Measurements from ENCODE around the gene SLC35G4. TPM values are rescaled to one million over a fixed set of nuclear protein-coding genes. Genes with fewer than 3 reads are reported as not detected.

The SLC35G4 gene
- total and polyA plus RNA-seq, 2 of the 4 experiments (the other 2 are of a cell fraction), result not detected

- Histone ChIP-seq H3K56ac (ENCODE audit: extremely low read depth, insufficient read depth, low read length) (no peak overlapping the region), H2AK5ac (ENCODE audit: low read depth, low read length) (no peak overlapping the region), H3K27ac (ENCODE audit: insufficient read depth, low read length) (no peak overlapping the region), H2AK9ac (replicated peaks; ENCODE audit: low read depth, low read length, poor library complexity) (no peak overlapping the region), H4K5ac (ENCODE audit: low read depth, low read length) (no peak overlapping the region), H3K23ac (ENCODE audit: low read depth, low read length) (no peak overlapping the region), H3K4me2 (ENCODE audit: low read depth, low read length) (no peak overlapping the region), H3K14ac (replicated peaks; ENCODE audit: low read depth, low read length) (no peak overlapping the region), H3K27me3 (ENCODE audit: control insufficient read depth, insufficient read depth, low read length) (peaks cover 9% of the 10 kb centered on the region), H3K9ac (ENCODE audit: low read depth, low read length) (no peak overlapping the region), H2BK15ac (ENCODE audit: low read depth, low read length) (no peak overlapping the region), H4K91ac (ENCODE audit: insufficient read depth, low read depth, low read length) (no peak overlapping the region), H2BK120ac (ENCODE audit: low read depth, low read length) (no peak overlapping the region), H3K9me1 (ENCODE audit: insufficient read depth, low read length) (no peaks in the 10 kb centered on the region), H3K79me1 (ENCODE audit: low read depth in 1 of 2, low read length in 2 of 2) (no peaks in the 10 kb centered on the region), H2AFZ (replicated peaks; ENCODE audit: low read length, poor library complexity) (no peak overlapping the region), H4K20me1 (ENCODE audit: insufficient read depth, low read length) (no peaks in the 10 kb centered on the region), H3K4me3 (ENCODE audit: insufficient read depth, low read depth, low read length) (no peak overlapping the region), H4K8ac (ENCODE audit: low read depth in 2 of 2, low read length in 2 of 2) (no peak overlapping the region), H3K36me3 (ENCODE audit: control insufficient read depth, insufficient read depth, low read length) (no peaks in the 10 kb centered on the region), H3K18ac (ENCODE audit: low read depth, low read length) (no peak overlapping the region), H2BK20ac (ENCODE audit: low read depth, low read length) (no peak overlapping the region), H3K9me3 (ENCODE audit: control insufficient read depth, insufficient read depth, low read length) (no peaks in the 10 kb centered on the region), H3K4me1 (ENCODE audit: control insufficient read depth, insufficient read depth, low read length) (no peaks in the 10 kb centered on the region), H2BK5ac (ENCODE audit: low read depth, low read length, poor library complexity, severe bottlenecking) (no peak overlapping the region), H3K4ac (ENCODE audit: low read depth, low read length) (no peak overlapping the region)
- TF ChIP-seq MXI1 (IDR thresholded peaks at IDR 0.05; ENCODE audit: borderline replicate concordance, low read depth, low read length) (no peak), CHD1 (IDR thresholded peaks at IDR 0.05; ENCODE audit: low read depth, low read length) (no peak), SMC3 (IDR thresholded peaks at IDR 0.05; ENCODE audit: low read depth, low read length) (no peak), NFE2L2 (IDR thresholded peaks at IDR 0.05; ENCODE audit: low read depth, low read length) (no peak), BHLHE40 (IDR thresholded peaks at IDR 0.05; ENCODE audit: low read depth, low read length) (no peak), ELK1 (IDR thresholded peaks at IDR 0.05; ENCODE audit: borderline replicate concordance, low read depth, low read length) (no peak), MAZ (IDR thresholded peaks at IDR 0.05; ENCODE audit: borderline replicate concordance, low read depth, low read length) (no peak), RFX5 (IDR thresholded peaks at IDR 0.05; ENCODE audit: low read depth, low read length) (no peak), POLR2A (IDR thresholded peaks at IDR 0.05; ENCODE audit: low read depth, low read length) (no peak), RCOR1 (IDR thresholded peaks at IDR 0.05; ENCODE audit: insufficient replicate concordance, low read length) (no peak)
- ChIA-PET CTCF (no interaction called here), POLR2A (ENCODE audit: unreplicated experiment) (no interaction called here)
- no TSS peak for BruUV-seq (replicated peaks)
- WGBS, 2 experiments (ENCODE audit: extremely low coverage in 2 of 2, insufficient read length in 1 of 2), result 88% methylated on average over 7 of the region's 15 CpGs; no CpG with 5 or more reads in 1 of the 2 experiments
- ATAC-seq (ENCODE audit: low read depth) (no peak), DNase-seq (no peak)
- dilution Hi-C loops (cut with HindIII; ENCODE audit: low sequenced_read_pairs, unreplicated experiment), result no loop called here
- in situ Hi-C loops (cut with MboI; ENCODE audit: low sequenced_read_pairs), result no loop called here
- intact Hi-C loops (cut with micrococcal nuclease), result no loop called here
These were observed 29.5 kb upstream of the SLC35G4 start for GRCh38 chr18:11579916-11580315.
